GM12878 (cell line): ENCODE measurements around the gene TTLL12. TPM values are rescaled to one million over a fixed set of nuclear protein-coding genes. Genes with fewer than 3 reads are reported as not detected.

Source experiments
- ATAC-seq: fragments of 200-7000 bp; cut with Tn5 transposase; 3 replicates; pipeline ENCODE4 v1.9.1; 2020; ENCODE audit warnings: mild to moderate bottlenecking, moderate library complexity
- BruUV-seq: library from RNA; stranded (reverse); fragments of 400-500 nt; replicated peaks from 2 replicates; lab custom pipeline; 2021; lab: Mats Ljungman, UMichigan
- CTCF ChIA-PET: fragments of 300-600 bp; sonication (Branson Sonifier 250); formaldehyde crosslinking; extraction: SDS; loops from one replicate; lab custom pipeline; 2021; ENCODE audit warnings: inconsistent platforms; lab: Yijun Ruan, JAX
- POLR2A ChIA-PET: fragments of 350-600 bp; formaldehyde crosslinking; extraction: SDS; loops from one replicate; lab custom pipeline; 2021; ENCODE audit warnings: inconsistent platforms; lab: Charles Lee
- RAD21 ChIA-PET: fragments of 300-600 bp; sonication (Branson Sonifier 250); formaldehyde crosslinking; loops from one replicate; lab custom pipeline; 2023; ENCODE audit warnings: antibody characterized with exemption; ENCODE audit not compliant: unreplicated experiment; lab: Charles Lee
- SMC1A ChIA-PET: fragments of 300-600 bp; sonication (Branson Sonifier 250); formaldehyde crosslinking; loops from one replicate; lab custom pipeline; 2023; ENCODE audit not compliant: unreplicated experiment, uncharacterized antibody; lab: Charles Lee
- DNase-seq: peaks from one replicate; pipeline ENCODE4 v3.0.0-alpha.2; 2011; ENCODE audit warnings: low read depth, low spot score
- FAIRE-seq: peaks from 3 replicates; lab custom pipeline; 2011; peaks lifted over from hg19 to GRCh38; lab: Jason Lieb, UNC
- H2AFZ ChIP-seq: 2 replicates; pipeline ENCODE4 v1.6.0; 2011; ENCODE audit warnings: low read depth, low read length, control low read depth; ENCODE audit not compliant: control insufficient read depth
- H3K27ac ChIP-seq: 2 replicates; pipeline ENCODE4 v1.5.1; 2011; ENCODE audit warnings: control low read depth; ENCODE audit not compliant: control insufficient read depth, insufficient read depth
- H3K27me3 ChIP-seq, 2 experiments: replicated peaks in 1 of 2; 2 replicates each; pipeline versions ENCODE4 v1.6.0 to v1.6.1; 2011; ENCODE audit warnings: low read length in 1 of 2; ENCODE audit not compliant: control insufficient read depth in 2 of 2, insufficient read depth in 2 of 2
- H3K36me3 ChIP-seq, 2 experiments: 2 replicates each; pipeline ENCODE4 v1.5.1; 2011; ENCODE audit warnings: low read length in 1 of 2; ENCODE audit not compliant: control insufficient read depth in 2 of 2, insufficient read depth in 2 of 2
- H3K4me1 ChIP-seq: 2 replicates; pipeline ENCODE4 v1.6.1; 2011; ENCODE audit warnings: mild to moderate bottlenecking, low read length, moderate library complexity, mixed read lengths; ENCODE audit not compliant: control insufficient read depth, insufficient read depth
- H3K4me2 ChIP-seq: 2 replicates; pipeline ENCODE4 v1.6.0; 2011; ENCODE audit warnings: control low read depth; ENCODE audit not compliant: control insufficient read depth, insufficient read depth
- H3K4me3 ChIP-seq: fragments of 200-600 bp; sonication (generic); 2 replicates; pipeline ENCODE4 v1.5.1; 2016
- H3K79me2 ChIP-seq: 2 replicates; pipeline ENCODE4 v1.6.0; 2011; ENCODE audit warnings: low read length; ENCODE audit not compliant: control insufficient read depth, insufficient read depth
- H3K9ac ChIP-seq: 2 replicates; pipeline ENCODE4 v1.8.0; 2011; ENCODE audit warnings: low read length, control low read depth, mixed read lengths; ENCODE audit not compliant: control insufficient read depth, insufficient read depth
- H3K9me3 ChIP-seq: replicated peaks from 3 replicates; pipeline ENCODE4 v1.5.1; 2011; ENCODE audit warnings: mild to moderate bottlenecking, low read length; ENCODE audit not compliant: control insufficient read depth, insufficient read depth
- H4K20me1 ChIP-seq: 2 replicates; pipeline ENCODE4 v1.6.0; 2011; ENCODE audit not compliant: control insufficient read depth, insufficient read depth
- ASH2L ChIP-seq: fragments of 300-600, 200-600 bp; sonication (generic); IDR thresholded peaks from 2 replicates; pipeline ENCODE4 v1.6.1; 2017; ENCODE audit warnings: low read depth, mild to moderate bottlenecking, borderline replicate concordance
- BMI1 ChIP-seq: fragments of 450-650 bp; IDR thresholded peaks from 2 replicates; pipeline ENCODE4 v1.6.1; 2016; ENCODE audit warnings: mild to moderate bottlenecking, moderate library complexity, borderline replicate concordance
- DPF2 ChIP-seq: fragments of 450-650 bp; IDR thresholded peaks from 2 replicates; pipeline ENCODE4 v1.6.1; 2017; ENCODE audit warnings: mild to moderate bottlenecking
- IRF4 ChIP-seq: IDR thresholded peaks from 2 replicates; pipeline ENCODE4 v1.6.1; 2011; ENCODE audit warnings: low read depth, low read length
- MAX ChIP-seq: IDR thresholded peaks from 2 replicates; pipeline ENCODE4 v1.6.1; 2012; ENCODE audit warnings: low read depth, low read length, improper control_type of control experiment
- POLR2AphosphoS2 ChIP-seq: IDR thresholded peaks from 2 replicates; pipeline ENCODE4 v1.6.1; 2011; ENCODE audit warnings: low read depth, mild to moderate bottlenecking, low read length, improper control_type of control experiment, moderate library complexity
- POLR2AphosphoS5 ChIP-seq: IDR thresholded peaks from 2 replicates; pipeline ENCODE4 v1.6.1; 2011; ENCODE audit warnings: mild to moderate bottlenecking, low read length, inconsistent platforms
- RELB ChIP-seq: fragments of 450-650 bp; IDR thresholded peaks from 2 replicates; pipeline ENCODE4 v1.6.1; 2017; ENCODE audit warnings: low read depth, mild to moderate bottlenecking, moderate library complexity
- SMAD5 ChIP-seq: IDR thresholded peaks from 2 replicates; pipeline ENCODE4 v1.6.1; 2016; ENCODE audit warnings: antibody characterized with exemption, low read depth
- TCF3 ChIP-seq: IDR thresholded peaks from 2 replicates; pipeline ENCODE4 v1.6.1; 2012; ENCODE audit warnings: low read depth, mild to moderate bottlenecking, low read length, borderline replicate concordance; ENCODE audit not compliant: insufficient read depth
- ZBTB40 ChIP-seq: fragments of 450-650 bp; IDR thresholded peaks from 2 replicates; pipeline ENCODE4 v1.6.1; 2016; ENCODE audit warnings: mild to moderate bottlenecking, moderate library complexity, borderline replicate concordance
- ZNF24 ChIP-seq: fragments of 450-650 bp; IDR thresholded peaks from 2 replicates; pipeline ENCODE4 v1.6.1; 2017; ENCODE audit warnings: antibody characterized with exemption, mild to moderate bottlenecking
- ZNF592 ChIP-seq: fragments of 450-650 bp; IDR thresholded peaks from 2 replicates; pipeline ENCODE4 v1.6.1; 2017; ENCODE audit warnings: mild to moderate bottlenecking, moderate library complexity
- WGBS: methylation state at CpG from one replicate; pipeline ENCODE4 v1.1.6; 2016; ENCODE audit warnings: low lambda C conversion rate; ENCODE audit not compliant: insufficient replicate concordance, insufficient coverage; ENCODE audit errors: missing lambda C conversion rate; 5-methylcytosine and 5-hydroxymethylcytosine counted together
- in situ Hi-C: fragments of 300-500 bp; cut with MboI; formaldehyde crosslinking; loops from 9 replicates; pipeline ENCODE4 v1.14.3; 2018; ENCODE audit warnings: mixed read lengths
- intact Hi-C: fragments of 100-400 bp; cut with micrococcal nuclease; formaldehyde crosslinking; loops from one replicate; pipeline ENCODE4 v1.14.2; 2022; ENCODE audit not compliant: unreplicated experiment
- polyA plus RNA-seq, 11 experiments: library from polyadenylated mRNA; depleted of rRNA in 4 of 11; unstranded in 6 of 11; stranded (reverse) in 5 of 11; fragments of >200 nt; fragmentation: Nextera tagmentation in 4 of 11; fragmentation: Illumina TruSeq in 1 of 11; extraction: Ambion mirVana in 4 of 11; extraction: Trizol in 1 of 11; gene quantifications; 1 replicate in 1 of 11; 2 replicates in 10 of 11; pipeline versions ENCODE4 v1.2.1 to v1.2.3, GENCODE V29; 2011 to 2016; ENCODE audit warnings: inconsistent platforms in 2 of 11, missing spikeins in 2 of 11, low read depth in 1 of 11
- total RNA-seq, 4 experiments: library from RNA; depleted of rRNA in 3 of 4; stranded (reverse); fragments of >200 nt in 3 of 4; fragmentation: Illumina TruSeq in 1 of 4; extraction: Trizol in 1 of 4; gene quantifications; 2 replicates each; pipeline versions ENCODE4 v1.2.1 to v1.2.3, GENCODE V29; 2013 to 2021

Gene TTLL12
- total and polyA plus RNA-seq, 10 of the 15 experiments (the other 5 are each of a cell fraction or from before 2014, with no cell fraction given), result 1.00 to 89.8 (median 38.5) TPM

GRCh38 chr22:43182726-43183125, 4.2 kb downstream of the TTLL12 start:
- in situ Hi-C loops (no loop called here), intact Hi-C loops (no loop called here)
- POLR2A ChIA-PET, result no interaction called here
- FAIRE-seq, result no peak
- Histone ChIP-seq H3K4me2 (no peak overlapping the region), H3K79me2 (peaks cover 18% of the 10 kb centered on the region), H3K27me3 (no peaks in the 10 kb centered on the region), H3K4me3 (no peak overlapping the region), H3K36me3 (peaks cover 7% of the 10 kb centered on the region in 2 experiments; a peak in 3 of 4 replicates), H3K4me1 (peaks cover 6% of the 10 kb centered on the region), H2AFZ (no peak overlapping the region), H3K9ac (no peak overlapping the region), H3K27ac (no peak overlapping the region), H4K20me1 (no peaks in the 10 kb centered on the region), H3K9me3 (no peaks in the 10 kb centered on the region)
- DNase-seq, result no peak
- no TSS peak for BruUV-seq
- no peak for ATAC-seq
- 98% methylated on average over 17 of the region's 17 CpGs for WGBS
- RAD21 ChIA-PET, result no interaction called here
- CTCF ChIA-PET, result no interaction called here
- SMC1A ChIA-PET, result no interaction called here
- TF ChIP-seq ZNF592, result no peak
- TF ChIP-seq MAX, result no peak
- TF ChIP-seq TCF3, result no peak
- TF ChIP-seq ZBTB40, result no peak
- no peak for TF ChIP-seq SMAD5
- no peak for TF ChIP-seq IRF4
- no peak for TF ChIP-seq ASH2L
- no peak for TF ChIP-seq POLR2AphosphoS5
- TF ChIP-seq POLR2AphosphoS2, result no peak
- TF ChIP-seq BMI1, result no peak
- TF ChIP-seq ZNF24, result no peak
- TF ChIP-seq RELB, result no peak
- TF ChIP-seq DPF2, result no peak
